ENCODE measurements around the gene C12orf56. TPM values are rescaled to one million over a fixed set of nuclear protein-coding genes. Genes with fewer than 3 reads are reported as not detected.

The C12orf56 gene
- total and polyA plus RNA-seq, 9 of the 15 experiments (the other 6 are each of a cell fraction or from before 2014, with no cell fraction given) = 0.40 to 4.8 (median 1.2) TPM

DNA sequence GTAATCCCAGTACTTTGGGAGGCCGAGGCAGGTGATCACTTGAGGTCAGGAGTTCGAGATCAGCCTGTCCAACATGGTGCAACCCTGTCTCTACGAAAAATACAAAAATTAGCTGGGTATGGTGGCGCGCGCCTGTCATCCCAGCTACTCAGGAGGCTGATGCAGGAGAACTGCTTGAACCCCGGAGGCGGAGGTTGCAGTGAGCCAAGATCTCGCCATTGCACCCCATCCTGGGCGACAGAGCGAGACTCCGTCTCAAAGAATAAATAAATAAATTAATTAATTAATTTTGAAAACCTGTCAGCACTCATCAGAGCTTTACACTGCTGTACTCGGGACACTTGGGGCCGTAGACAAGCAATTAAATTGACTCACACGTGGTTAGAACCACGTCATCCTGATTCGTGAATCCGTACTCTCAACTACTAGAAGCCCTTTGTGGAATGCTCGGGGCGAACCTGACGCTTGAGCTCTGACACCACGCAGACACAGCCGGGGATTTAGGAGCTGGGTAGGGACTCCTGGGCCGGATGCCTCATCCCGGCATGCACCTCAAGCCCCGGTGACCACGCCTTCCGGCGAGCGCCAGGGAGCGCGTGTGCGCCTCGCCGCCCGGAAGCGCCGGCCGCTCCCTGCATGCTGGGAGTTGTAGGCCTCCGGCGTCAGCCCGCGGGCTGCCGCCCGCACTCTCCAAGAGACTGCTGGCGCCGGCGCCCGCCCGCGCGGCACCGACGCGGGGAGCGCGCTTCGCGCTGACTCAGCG lies 13.3 kb upstream of the C12orf56 start, which contains the start of gene XPOT (continued):
- TF ChIP-seq ZBTB8A (IDR thresholded peaks at IDR 0.05; ENCODE audit: partially characterized antibody) = no peak
- no peak for TF ChIP-seq NFIX (CRISPR knock-in tag; IDR thresholded peaks at IDR 0.05; ENCODE audit: low read depth)
- TF ChIP-seq, protein P1, sequence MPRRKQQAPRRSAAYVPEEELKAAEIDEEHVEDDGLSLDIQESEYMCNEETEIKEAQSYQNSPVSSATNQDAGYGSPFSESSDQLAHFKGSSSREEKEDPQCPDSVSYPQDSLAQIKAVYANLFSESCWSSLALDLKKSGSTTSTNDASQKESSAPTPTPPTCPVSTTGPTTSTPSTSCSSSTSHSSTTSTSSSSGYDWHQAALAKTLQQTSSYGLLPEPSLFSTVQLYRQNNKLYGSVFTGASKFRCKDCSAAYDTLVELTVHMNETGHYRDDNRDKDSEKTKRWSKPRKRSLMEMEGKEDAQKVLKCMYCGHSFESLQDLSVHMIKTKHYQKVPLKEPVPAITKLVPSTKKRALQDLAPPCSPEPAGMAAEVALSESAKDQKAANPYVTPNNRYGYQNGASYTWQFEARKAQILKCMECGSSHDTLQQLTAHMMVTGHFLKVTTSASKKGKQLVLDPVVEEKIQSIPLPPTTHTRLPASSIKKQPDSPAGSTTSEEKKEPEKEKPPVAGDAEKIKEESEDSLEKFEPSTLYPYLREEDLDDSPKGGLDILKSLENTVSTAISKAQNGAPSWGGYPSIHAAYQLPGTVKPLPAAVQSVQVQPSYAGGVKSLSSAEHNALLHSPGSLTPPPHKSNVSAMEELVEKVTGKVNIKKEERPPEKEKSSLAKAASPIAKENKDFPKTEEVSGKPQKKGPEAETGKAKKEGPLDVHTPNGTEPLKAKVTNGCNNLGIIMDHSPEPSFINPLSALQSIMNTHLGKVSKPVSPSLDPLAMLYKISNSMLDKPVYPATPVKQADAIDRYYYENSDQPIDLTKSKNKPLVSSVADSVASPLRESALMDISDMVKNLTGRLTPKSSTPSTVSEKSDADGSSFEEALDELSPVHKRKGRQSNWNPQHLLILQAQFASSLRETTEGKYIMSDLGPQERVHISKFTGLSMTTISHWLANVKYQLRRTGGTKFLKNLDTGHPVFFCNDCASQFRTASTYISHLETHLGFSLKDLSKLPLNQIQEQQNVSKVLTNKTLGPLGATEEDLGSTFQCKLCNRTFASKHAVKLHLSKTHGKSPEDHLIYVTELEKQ (CRISPR knock-in tag; IDR thresholded peaks at IDR 0.05) = no peak
- TF ChIP-seq, protein P2, sequence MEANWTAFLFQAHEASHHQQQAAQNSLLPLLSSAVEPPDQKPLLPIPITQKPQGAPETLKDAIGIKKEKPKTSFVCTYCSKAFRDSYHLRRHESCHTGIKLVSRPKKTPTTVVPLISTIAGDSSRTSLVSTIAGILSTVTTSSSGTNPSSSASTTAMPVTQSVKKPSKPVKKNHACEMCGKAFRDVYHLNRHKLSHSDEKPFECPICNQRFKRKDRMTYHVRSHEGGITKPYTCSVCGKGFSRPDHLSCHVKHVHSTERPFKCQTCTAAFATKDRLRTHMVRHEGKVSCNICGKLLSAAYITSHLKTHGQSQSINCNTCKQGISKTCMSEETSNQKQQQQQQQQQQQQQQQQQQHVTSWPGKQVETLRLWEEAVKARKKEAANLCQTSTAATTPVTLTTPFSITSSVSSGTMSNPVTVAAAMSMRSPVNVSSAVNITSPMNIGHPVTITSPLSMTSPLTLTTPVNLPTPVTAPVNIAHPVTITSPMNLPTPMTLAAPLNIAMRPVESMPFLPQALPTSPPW (CRISPR knock-in tag; IDR thresholded peaks at IDR 0.05) = no peak
- no peak for TF ChIP-seq PTBP1 (IDR thresholded peaks at IDR 0.05; ENCODE audit: low read depth, low read length)
- TF ChIP-seq LEF1 (IDR thresholded peaks at IDR 0.05) = no peak
- no peak for TF ChIP-seq ZFP36 (IDR thresholded peaks at IDR 0.05; ENCODE audit: low read depth, low read length, partially characterized antibody)
- no peak for TF ChIP-seq MCM7 (IDR thresholded peaks at IDR 0.05)
- TF ChIP-seq ZNF274 (IDR thresholded peaks at IDR 0.05; ENCODE audit: borderline replicate concordance, low read depth, low read length) = no peak
- TF ChIP-seq ZNF318 (IDR thresholded peaks at IDR 0.05; ENCODE audit: borderline replicate concordance in 1 of 2, low read depth in 1 of 2) = no peak
- TF ChIP-seq, protein P3, sequence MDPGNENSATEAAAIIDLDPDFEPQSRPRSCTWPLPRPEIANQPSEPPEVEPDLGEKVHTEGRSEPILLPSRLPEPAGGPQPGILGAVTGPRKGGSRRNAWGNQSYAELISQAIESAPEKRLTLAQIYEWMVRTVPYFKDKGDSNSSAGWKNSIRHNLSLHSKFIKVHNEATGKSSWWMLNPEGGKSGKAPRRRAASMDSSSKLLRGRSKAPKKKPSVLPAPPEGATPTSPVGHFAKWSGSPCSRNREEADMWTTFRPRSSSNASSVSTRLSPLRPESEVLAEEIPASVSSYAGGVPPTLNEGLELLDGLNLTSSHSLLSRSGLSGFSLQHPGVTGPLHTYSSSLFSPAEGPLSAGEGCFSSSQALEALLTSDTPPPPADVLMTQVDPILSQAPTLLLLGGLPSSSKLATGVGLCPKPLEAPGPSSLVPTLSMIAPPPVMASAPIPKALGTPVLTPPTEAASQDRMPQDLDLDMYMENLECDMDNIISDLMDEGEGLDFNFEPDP (CRISPR knock-in tag; IDR thresholded peaks at IDR 0.05) = no peak

Data from K562 (cell line).